HG02973 (cell line): Measurements from ENCODE around the gene PEAR1.

Source experiments
- ATAC-seq: cut with Tn5 transposase; IDR thresholded peaks from one replicate; pipeline ENCODE4 v1.9.1; 2021; ENCODE audit warnings: moderate library complexity; ENCODE audit not compliant: unreplicated experiment

Gene PEAR1

GRCh38 chr1:156933136-156933535 lies 39.6 kb downstream of the PEAR1 start:
- no peak for ATAC-seq

GRCh38 chr1:156935505-156936128 lies 42.1 kb downstream of the PEAR1 start:
- ATAC-seq = no peak

GRCh38 chr1:156936191-156936590 lies 42.7 kb downstream of the PEAR1 start:
- no peak for ATAC-seq

- no peak for ATAC-seq
Measured at GRCh38 chr1:156936721-156937220, 43.3 kb downstream of the PEAR1 start.

- no peak for ATAC-seq
Measured at GRCh38 chr1:156937883-156938282, 44.4 kb downstream of the PEAR1 start.

- no peak for ATAC-seq
Measured at GRCh38 chr1:156938813-156939212, 45.3 kb downstream of the PEAR1 start.

- no peak for ATAC-seq
Measured at GRCh38 chr1:156939786-156940334, 46.3 kb downstream of the PEAR1 start.

GRCh38 chr1:156941675-156942074 lies 48.2 kb downstream of the PEAR1 start:
- ATAC-seq = no peak

GRCh38 chr1:156942176-156942575 lies 48.7 kb downstream of the PEAR1 start:
- ATAC-seq = no peak

- no peak for ATAC-seq
Measured at GRCh38 chr1:156942576-156942975, 49.1 kb downstream of the PEAR1 start.

GRCh38 chr1:156943756-156944155 lies 50.2 kb downstream of the PEAR1 start:
- no peak for ATAC-seq

GRCh38 chr1:156944268-156944667 lies 50.8 kb downstream of the PEAR1 start:
- ATAC-seq = no peak

GRCh38 chr1:156944848-156945247 lies 51.3 kb downstream of the PEAR1 start:
- ATAC-seq = no peak

- ATAC-seq = no peak
Measured at GRCh38 chr1:156945881-156946661, 52.6 kb downstream of the PEAR1 start.

GRCh38 chr1:156947127-156947526 lies 53.6 kb downstream of the PEAR1 start:
- no peak for ATAC-seq

GRCh38 chr1:156947818-156948525 lies 54.5 kb downstream of the PEAR1 start:
- ATAC-seq = no peak

GRCh38 chr1:156948708-156949107 lies 55.2 kb downstream of the PEAR1 start:
- ATAC-seq = no peak

- no peak for ATAC-seq
Measured at GRCh38 chr1:156949127-156949526, 55.6 kb downstream of the PEAR1 start.

GRCh38 chr1:156951371-156951770 lies 57.9 kb downstream of the PEAR1 start:
- no peak for ATAC-seq

- no peak for ATAC-seq
Measured at GRCh38 chr1:156953571-156953970, 60.1 kb downstream of the PEAR1 start.

- no peak for ATAC-seq
Measured at GRCh38 chr1:156956333-156956732, 62.8 kb downstream of the PEAR1 start.
